ENCODE results near the gene ZNF397. TPM values are rescaled to one million over a fixed set of nuclear protein-coding genes. Genes with fewer than 3 reads are reported as not detected.

Gene ZNF397
- total RNA-seq, 1 experiment from 2014 or later: 10.1 TPM

- no peak for DNase-seq (ENCODE audit: low spot score)
Measured at GRCh38 chr18:35296060-35296459, 55.2 kb downstream of the ZNF397 start.

GRCh38 chr18:35303610-35304009 is 62.8 kb downstream of the ZNF397 start:
- no peak for DNase-seq (ENCODE audit: low spot score)

- no peak for DNase-seq (ENCODE audit: low spot score)
Measured at GRCh38 chr18:35306588-35307250, 65.9 kb downstream of the ZNF397 start.

Other genes with a start within 250 kb of the ZNF397 start
- 23.1 and 33.5 TPM in 2 replicates for gene MAPRE2, start 199.6 kb upstream of the ZNF397 start, total RNA-seq (2014; rRNA removed; shearing (Covaris generic))
- 19.5 and 20.2 TPM in 2 replicates for gene ZSCAN30, start 49.2 kb downstream of the ZNF397 start, total RNA-seq (2014; rRNA removed; shearing (Covaris generic))
- gene ZNF24, start 103.4 kb downstream of the ZNF397 start, total RNA-seq (2014; rRNA removed; shearing (Covaris generic)): 44.0 and 55.7 TPM in 2 replicates
- gene ZNF396, start 136.3 kb downstream of the ZNF397 start, total RNA-seq (2014; rRNA removed; shearing (Covaris generic)): 0.33 and 0.57 TPM in 2 replicates

Measured in A172 (cell line).